Endometrial microvascular endothelial cells (primary cell): ENCODE results near the gene OOEP. TPM values are rescaled to one million over a fixed set of nuclear protein-coding genes. Genes with fewer than 3 reads are reported as not detected.

ENCODE experiments used
- in situ Hi-C: cut with HindIII; loops from 2 replicates; pipeline ENCODE4 v1.10.0; 2017; ENCODE audit warnings: low sequenced_read_pairs, low pct_unique_long_range_greater_than_20kb; ENCODE audit errors: inconsistent ontology term
- total RNA-seq: library from RNA; depleted of rRNA; stranded (reverse); fragments of >200 nt; gene quantifications from one replicate; pipeline ENCODE4 v1.2.3, GENCODE V29; 2015; ENCODE audit errors: inconsistent ontology term

The OOEP gene
- total RNA-seq, 1 donor from 2014 or later, result not detected

DNA sequence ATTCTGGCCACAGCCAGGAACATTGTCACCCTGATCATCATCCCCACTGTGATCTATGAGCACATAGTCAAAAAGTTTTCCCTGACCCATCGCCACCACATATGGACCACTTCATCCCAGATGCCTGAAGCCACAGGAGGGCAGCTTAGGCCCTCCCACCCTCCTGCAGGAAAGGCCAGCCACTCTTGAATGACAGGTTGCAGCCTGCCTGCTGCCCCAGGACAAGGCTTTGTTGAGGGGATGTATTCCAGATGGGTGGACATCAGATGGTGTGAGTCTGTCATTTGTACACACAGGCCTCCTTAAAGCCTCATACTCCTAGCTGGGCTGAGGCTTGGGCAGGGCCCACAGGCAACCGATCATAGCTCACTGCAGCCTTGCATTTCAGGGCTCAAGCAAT is 46.4 kb downstream of the OOEP start:
- in situ Hi-C loops, result no loop called here

Other genes with a start within 250 kb of the OOEP start
- not detected for gene KHDC1L, start 144.4 kb downstream of the OOEP start, total RNA-seq
- gene KHDC1, start 106.7 kb downstream of the OOEP start, total RNA-seq, result 1.6 TPM
- gene DPPA5, start 15.6 kb downstream of the OOEP start, total RNA-seq, result not detected
- not detected for gene KHDC3L, start 7.2 kb downstream of the OOEP start, total RNA-seq
- 0.19 TPM for gene DDX43, start 24.9 kb upstream of the OOEP start, total RNA-seq
- gene CGAS, start 82.4 kb upstream of the OOEP start, total RNA-seq, result 16.9 TPM
- 42.9 TPM for gene MTO1, start 91.8 kb upstream of the OOEP start, total RNA-seq
- 10,343 TPM for gene EEF1A1, start 151.1 kb upstream of the OOEP start, total RNA-seq